Keratinocyte (primary cell): ENCODE results near the gene OR1F1. TPM values are rescaled to one million over a fixed set of nuclear protein-coding genes. Genes with fewer than 3 reads are reported as not detected.

Experiments
- DNase-seq: peaks from one replicate; pipeline ENCODE4 v3.0.0-alpha.2; 2011; ENCODE audit warnings: low read depth, missing footprints, low spot score
- FAIRE-seq: peaks from 2 replicates; lab custom pipeline; 2011; peaks lifted over from hg19 to GRCh38; lab: Jason Lieb, UNC
- H2AFZ ChIP-seq: 2 replicates; pipeline ENCODE4 v1.6.0; 2012; ENCODE audit warnings: low read length, control low read depth, inconsistent platforms; ENCODE audit not compliant: control insufficient read depth
- H3K27ac ChIP-seq: 2 replicates; pipeline ENCODE4 v1.5.1; 2011; ENCODE audit warnings: low read length; ENCODE audit not compliant: control insufficient read depth, insufficient read depth
- H3K27me3 ChIP-seq: 3 replicates; pipeline ENCODE4 v1.6.0; 2011; ENCODE audit warnings: low read length; ENCODE audit not compliant: control insufficient read depth, insufficient read depth; ENCODE audit errors: extremely low read depth
- H3K36me3 ChIP-seq, 2 experiments: 2 replicates in 1 of 2; 3 replicates in 1 of 2; pipeline ENCODE4 v1.5.1; 2011; ENCODE audit warnings: low read length in 2 of 2, mild to moderate bottlenecking in 1 of 2; ENCODE audit not compliant: control insufficient read depth in 2 of 2, insufficient read depth in 2 of 2; ENCODE audit errors: extremely low read depth in 1 of 2
- H3K4me1 ChIP-seq: 3 replicates; pipeline ENCODE4 v1.5.1; 2011; ENCODE audit warnings: low read length; ENCODE audit not compliant: control insufficient read depth, insufficient read depth; ENCODE audit errors: extremely low read depth
- H3K4me2 ChIP-seq: 3 replicates; pipeline ENCODE4 v1.6.0; 2011; ENCODE audit warnings: low read depth, low read length; ENCODE audit not compliant: control insufficient read depth, insufficient read depth; ENCODE audit errors: extremely low read depth
- H3K4me3 ChIP-seq, 3 experiments: fragments of 200-600 bp in 1 of 3; sonication (generic) in 1 of 3; 2 replicates in 2 of 3; 3 replicates in 1 of 3; pipeline ENCODE4 v1.5.1; 2011 to 2016; ENCODE audit warnings: low read length in 3 of 3, mild to moderate bottlenecking in 3 of 3, control low read depth in 2 of 3, inconsistent platforms in 1 of 3, low read depth in 1 of 3, mixed read lengths in 1 of 3, mixed run types in 1 of 3, moderate library complexity in 1 of 3; ENCODE audit not compliant: control insufficient read depth in 2 of 3, insufficient read depth in 2 of 3; ENCODE audit errors: extremely low read depth in 1 of 3
- H3K79me2 ChIP-seq: 2 replicates; pipeline ENCODE4 v1.6.0; 2012; ENCODE audit warnings: low read length; ENCODE audit not compliant: control insufficient read depth, insufficient read depth
- H3K9ac ChIP-seq: 3 replicates; pipeline ENCODE4 v1.6.0; 2011; ENCODE audit warnings: low read length; ENCODE audit not compliant: control insufficient read depth, insufficient read depth; ENCODE audit errors: extremely low read depth
- H3K9me1 ChIP-seq: 3 replicates; pipeline ENCODE4 v1.6.0; 2011; ENCODE audit warnings: low read length; ENCODE audit not compliant: control insufficient read depth, insufficient read depth; ENCODE audit errors: extremely low read depth
- H3K9me3 ChIP-seq: 2 replicates; pipeline ENCODE4 v1.5.1; 2012; ENCODE audit warnings: low read depth, low read length; ENCODE audit not compliant: control insufficient read depth
- H4K20me1 ChIP-seq: 3 replicates; pipeline ENCODE4 v1.6.0; 2011; ENCODE audit warnings: low read length; ENCODE audit not compliant: control insufficient read depth, insufficient read depth; ENCODE audit errors: extremely low read depth
- EZH2 ChIP-seq: IDR thresholded peaks from one replicate; pipeline ENCODE4 v1.6.1; 2012; ENCODE audit warnings: inconsistent platforms, mild to moderate bottlenecking, low read length, moderate library complexity
- dilution Hi-C: fragments of 300-500 bp; cut with MboI; formaldehyde crosslinking; loops from one replicate; pipeline ENCODE4 v1.7.0; 2020; ENCODE audit warnings: low sequenced_read_pairs; ENCODE audit not compliant: extremely low pct_ligation_motif_present
- polyA plus RNA-seq, 5 experiments: library from polyadenylated mRNA; depleted of rRNA in 3 of 5; stranded (reverse) in 3 of 5; stranded (forward) in 1 of 5; unstranded in 1 of 5; fragments of >200 nt; gene quantifications; 1 replicate in 1 of 5; 2 replicates in 3 of 5; 3 replicates in 1 of 5; pipeline versions ENCODE4 v1.2.1 to v1.2.3, GENCODE V29; 2011 to 2012; ENCODE audit warnings: missing spikeins in 2 of 5, low read depth in 1 of 5, low replicate concordance in 1 of 5
- TF ChIP-seq, protein P1 (sequence below), 3 experiments: IDR thresholded peaks in 1 of 3; conservative IDR thresholded peaks in 1 of 3; optimal IDR thresholded peaks in 1 of 3; 2 replicates in 2 of 3; 3 replicates in 1 of 3; pipeline versions ENCODE3 to v1.5.1; 2011; ENCODE audit warnings: low read length in 3 of 3, mild to moderate bottlenecking in 3 of 3, moderate library complexity in 2 of 3, control low read depth in 1 of 3, inconsistent platforms in 1 of 3; ENCODE audit not compliant: insufficient read depth in 2 of 3; ENCODE audit errors: extremely low read depth in 1 of 3

OR1F1 gene
- polyA plus RNA-seq, 1 donor (not counting 4 experiments of a cell fraction or from before 2014, with no cell fraction given) = 0.51 TPM

DNA sequence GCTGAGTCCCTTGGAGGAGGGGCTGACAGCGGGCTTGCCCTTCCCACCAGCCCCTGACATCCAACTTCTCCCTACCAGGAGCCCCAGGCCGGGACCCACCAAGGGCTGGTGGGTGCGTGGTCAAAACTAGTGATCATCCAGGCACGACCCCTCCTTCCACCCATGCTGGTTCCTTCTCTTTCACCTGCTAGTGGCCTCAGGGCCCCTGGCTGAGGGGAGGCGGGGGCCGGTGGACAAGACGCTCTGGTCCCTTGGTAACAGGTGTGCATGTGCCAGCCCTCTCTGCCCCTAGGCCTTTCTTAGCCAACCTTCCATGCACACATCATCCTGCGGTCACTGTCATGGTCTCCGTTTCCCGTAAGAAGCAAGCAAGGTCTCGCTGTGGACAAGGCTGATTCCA, 44.8 kb upstream of the OR1F1 start:
- DNase-seq (no peak), FAIRE-seq (no peak)
- Histone ChIP-seq H3K4me2 (no peak overlapping the region), H3K4me1 (no peaks in the 10 kb centered on the region), H3K27me3 (no peaks in the 10 kb centered on the region), H3K36me3 (peaks cover 0 to 9% of the 10 kb centered on the region in 2 experiments), H3K9me3 (no peaks in the 10 kb centered on the region), H4K20me1 (no peaks in the 10 kb centered on the region), H2AFZ (no peak overlapping the region), H3K79me2 (no peaks in the 10 kb centered on the region), H3K9ac (no peak overlapping the region), H3K4me3 (no peak overlapping the region), H3K9me1 (no peaks in the 10 kb centered on the region), H3K27ac (no peak overlapping the region)
- dilution Hi-C loops = no loop called here
- no peak for TF ChIP-seq EZH2
- TF ChIP-seq, protein P1, sequence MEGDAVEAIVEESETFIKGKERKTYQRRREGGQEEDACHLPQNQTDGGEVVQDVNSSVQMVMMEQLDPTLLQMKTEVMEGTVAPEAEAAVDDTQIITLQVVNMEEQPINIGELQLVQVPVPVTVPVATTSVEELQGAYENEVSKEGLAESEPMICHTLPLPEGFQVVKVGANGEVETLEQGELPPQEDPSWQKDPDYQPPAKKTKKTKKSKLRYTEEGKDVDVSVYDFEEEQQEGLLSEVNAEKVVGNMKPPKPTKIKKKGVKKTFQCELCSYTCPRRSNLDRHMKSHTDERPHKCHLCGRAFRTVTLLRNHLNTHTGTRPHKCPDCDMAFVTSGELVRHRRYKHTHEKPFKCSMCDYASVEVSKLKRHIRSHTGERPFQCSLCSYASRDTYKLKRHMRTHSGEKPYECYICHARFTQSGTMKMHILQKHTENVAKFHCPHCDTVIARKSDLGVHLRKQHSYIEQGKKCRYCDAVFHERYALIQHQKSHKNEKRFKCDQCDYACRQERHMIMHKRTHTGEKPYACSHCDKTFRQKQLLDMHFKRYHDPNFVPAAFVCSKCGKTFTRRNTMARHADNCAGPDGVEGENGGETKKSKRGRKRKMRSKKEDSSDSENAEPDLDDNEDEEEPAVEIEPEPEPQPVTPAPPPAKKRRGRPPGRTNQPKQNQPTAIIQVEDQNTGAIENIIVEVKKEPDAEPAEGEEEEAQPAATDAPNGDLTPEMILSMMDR (optimal IDR thresholded peaks at IDR 0.05 in 1 of 3, IDR thresholded peaks at IDR 0.05 in 1 of 3, conservative IDR thresholded peaks at IDR 0.05 in 1 of 3; ENCODE audit: extremely low read depth in 1 of 3, insufficient read depth in 2 of 3, low read length in 3 of 3) = no peak

GRCh38 chr16:3143598-3144320, 44.2 kb upstream of the OR1F1 start:
- Histone ChIP-seq H3K79me2 (no peaks in the 10 kb centered on the region), H3K4me2 (no peak overlapping the region), H4K20me1 (no peaks in the 10 kb centered on the region), H2AFZ (no peak overlapping the region), H3K27me3 (no peaks in the 10 kb centered on the region), H3K4me3 (no peak overlapping the region), H3K9me3 (no peaks in the 10 kb centered on the region), H3K4me1 (no peaks in the 10 kb centered on the region), H3K27ac (no peak overlapping the region), H3K36me3 (peaks cover 0 to 9% of the 10 kb centered on the region in 2 experiments), H3K9ac (no peak overlapping the region), H3K9me1 (no peaks in the 10 kb centered on the region)
- dilution Hi-C loops = no loop called here
- no peak for FAIRE-seq
- no peak for TF ChIP-seq EZH2
- TF ChIP-seq, protein P1 (optimal IDR thresholded peaks at IDR 0.05 in 1 of 3, IDR thresholded peaks at IDR 0.05 in 1 of 3, conservative IDR thresholded peaks at IDR 0.05 in 1 of 3; ENCODE audit: extremely low read depth in 1 of 3, insufficient read depth in 2 of 3, low read length in 3 of 3) = no peak
- DNase-seq = no peak
